ENCODE data around the gene INVS.
"Not testable (repeated sequence)": the region's sequence is repeated elsewhere in the genome, so short reads cannot be mapped to it uniquely, and the experiment has no call there.

INVS gene

DNA sequence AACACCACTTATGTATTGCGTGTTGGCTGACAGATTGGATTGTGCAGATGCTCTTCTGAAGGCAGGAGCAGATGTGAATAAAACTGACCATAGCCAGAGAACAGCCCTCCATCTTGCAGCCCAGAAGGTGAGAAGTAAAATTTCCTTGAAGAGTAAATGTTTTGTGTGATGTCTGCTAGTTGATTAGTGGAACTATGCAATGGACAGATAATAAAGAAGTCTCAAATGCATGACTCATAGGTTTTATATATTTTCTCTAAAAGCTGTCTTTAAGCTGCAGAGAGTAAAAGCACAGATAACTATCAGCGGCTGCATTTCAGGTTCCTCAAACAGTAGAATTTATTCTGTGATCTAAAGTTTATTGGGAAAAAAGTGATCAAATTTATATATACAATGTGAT is 27.4 kb downstream of the INVS start:
- no peak for DNase-seq (ENCODE audit: low read depth)

GRCh38 chr9:100129772-100130171 is 30.7 kb downstream of the INVS start:
- no peak for DNase-seq (ENCODE audit: low read depth)

DNA sequence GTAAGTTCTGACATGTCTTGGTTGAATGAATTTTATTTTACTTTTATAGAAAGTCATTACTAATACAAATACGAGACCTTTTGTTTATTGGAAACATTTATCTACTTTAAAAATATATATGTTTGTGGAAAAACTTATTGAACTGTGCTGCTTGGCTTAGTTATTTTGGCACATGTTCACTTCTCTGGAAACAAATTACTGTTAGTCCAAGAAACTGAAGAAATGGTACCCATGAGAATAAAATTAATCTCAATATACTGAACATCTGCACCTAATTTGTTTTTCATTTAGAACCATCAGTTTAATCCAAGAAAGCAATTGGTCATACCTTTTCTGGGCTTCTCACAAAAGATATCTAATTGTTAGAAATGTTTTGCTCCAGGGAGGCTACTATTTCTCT is 32.2 kb downstream of the INVS start:
- no peak for DNase-seq (ENCODE audit: low read depth)

DNA sequence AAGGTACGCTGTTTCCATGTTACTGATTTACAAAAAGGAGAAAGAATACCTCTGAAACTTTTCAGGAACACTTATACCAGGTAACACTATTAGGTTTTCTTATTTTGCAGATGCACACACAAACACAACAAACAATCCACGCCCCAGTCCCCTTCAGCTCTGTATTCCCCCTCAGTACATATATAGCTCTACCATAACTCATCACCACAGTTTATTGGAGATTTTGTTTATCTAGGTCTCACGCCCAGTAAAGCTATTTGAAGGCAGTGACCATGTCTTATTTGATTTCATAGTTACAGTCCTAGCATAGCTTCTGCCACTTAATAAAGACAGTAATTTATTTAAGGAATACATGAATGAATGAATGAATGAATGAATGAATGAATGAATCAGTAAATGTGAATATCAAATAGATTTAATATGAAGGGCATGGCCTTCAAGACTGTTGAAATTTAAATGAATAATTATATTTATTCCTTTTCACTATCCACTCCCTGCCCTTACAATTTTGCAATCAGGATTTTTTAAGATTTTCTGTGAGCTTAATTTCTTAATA is 32.9 kb downstream of the INVS start:
- DNase-seq (ENCODE audit: low read depth): no peak

DNA sequence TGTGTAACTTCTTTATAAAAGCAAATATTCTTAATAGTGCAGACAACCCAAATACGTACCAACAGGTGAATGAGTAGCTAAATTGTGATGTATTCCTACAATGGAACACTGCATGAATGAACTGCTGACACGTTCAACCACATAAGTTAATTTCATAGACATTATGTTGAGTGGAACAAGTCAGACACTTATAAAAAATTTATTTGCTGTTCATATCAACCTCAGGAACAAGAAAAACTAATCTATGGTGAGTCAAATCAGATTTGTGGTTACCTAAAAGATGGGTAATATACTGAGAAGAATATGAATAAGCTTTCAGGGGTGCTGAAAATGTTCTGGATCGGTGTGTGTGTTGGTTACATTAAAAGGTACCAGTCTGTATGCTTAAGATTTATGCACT is 35.7 kb downstream of the INVS start:
- DNase-seq (ENCODE audit: low read depth): no peak

- DNase-seq (ENCODE audit: low read depth): not testable (repeated sequence)
Observed at GRCh38 chr9:100136799-100137198, 37.8 kb downstream of the INVS start.

DNA sequence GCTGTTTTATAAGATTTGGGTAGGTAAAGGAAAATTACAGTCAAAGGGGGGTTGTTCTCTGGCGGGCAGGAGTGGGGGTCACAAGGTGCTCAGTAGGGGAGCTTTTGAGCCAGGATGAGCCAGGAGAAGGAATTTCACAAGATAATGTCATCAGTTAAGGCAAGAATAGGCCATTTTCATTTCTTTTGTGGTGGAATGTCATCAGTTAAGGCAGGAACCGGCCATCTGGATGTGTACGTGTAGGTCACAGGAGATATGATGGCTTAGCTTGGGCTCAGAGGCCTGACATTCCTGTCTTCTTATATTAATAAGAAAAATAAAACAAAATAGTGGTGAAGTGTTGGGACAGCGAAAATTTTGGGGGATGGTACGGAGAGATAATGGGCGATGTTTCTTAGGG is 41.3 kb downstream of the INVS start:
- DNase-seq (ENCODE audit: low read depth): not testable (repeated sequence)

DNA sequence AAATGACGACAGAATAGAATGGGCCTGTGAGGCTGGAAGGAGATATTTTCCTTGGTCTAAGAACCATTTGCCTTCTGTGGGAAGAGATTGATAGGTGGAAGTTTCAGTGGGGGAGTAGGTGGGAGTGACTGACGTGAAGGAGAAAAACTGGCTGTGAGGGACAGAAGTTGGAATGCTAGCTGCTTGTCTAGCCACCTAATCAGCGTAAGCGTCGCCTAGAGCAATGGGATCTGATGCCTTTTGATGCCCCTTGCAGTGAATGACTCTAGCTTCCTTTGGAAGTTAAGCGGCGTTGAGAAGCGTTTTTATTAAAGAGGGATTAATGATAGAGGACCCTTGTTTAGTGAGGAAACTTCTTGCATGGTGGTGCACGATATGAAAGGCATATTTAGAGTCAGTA is 42.8 kb downstream of the INVS start:
- not testable (repeated sequence) for DNase-seq (ENCODE audit: low read depth)

DNA sequence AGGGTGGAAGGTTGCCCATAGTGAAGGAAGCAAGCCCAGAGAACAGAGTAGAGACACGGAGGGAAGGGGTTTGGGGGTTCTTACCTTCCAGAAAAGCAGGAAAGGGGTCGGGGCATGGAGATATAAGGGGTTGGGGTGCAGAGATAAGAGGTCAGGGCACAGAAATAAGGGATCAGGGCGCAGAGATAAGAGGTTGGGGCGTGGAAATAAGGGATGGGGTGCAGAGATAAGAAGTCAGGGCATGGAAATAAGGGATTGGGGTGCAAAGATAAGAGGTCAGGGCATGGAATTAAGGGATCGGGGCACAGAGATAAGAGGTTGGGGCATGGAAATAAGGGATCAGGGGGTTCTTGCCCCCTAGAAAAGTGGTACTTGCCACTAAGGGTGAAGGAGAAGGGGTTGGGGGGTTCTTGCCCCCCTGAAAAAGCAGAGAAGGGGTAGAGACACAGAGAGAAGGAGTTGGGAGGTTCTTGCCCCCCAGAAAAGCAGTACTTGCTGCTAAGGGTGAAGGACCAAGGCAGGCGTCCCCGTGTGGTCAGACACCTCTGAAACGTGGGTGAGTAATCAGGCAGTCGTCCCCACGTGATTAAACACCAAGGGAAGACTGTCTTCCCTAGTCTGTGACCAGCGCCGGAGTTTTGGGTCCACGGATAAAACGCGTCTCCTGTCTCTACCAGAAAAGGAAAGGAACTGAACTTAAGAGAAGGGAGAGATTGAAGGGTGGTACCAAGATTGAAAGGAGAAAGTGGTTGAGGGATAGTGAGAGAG is 46.3 kb downstream of the INVS start:
- not testable (repeated sequence) for DNase-seq (ENCODE audit: low read depth)

- DNase-seq (ENCODE audit: low read depth): not testable (repeated sequence)
Observed at GRCh38 chr9:100145976-100146375, 46.9 kb downstream of the INVS start.

DNA sequence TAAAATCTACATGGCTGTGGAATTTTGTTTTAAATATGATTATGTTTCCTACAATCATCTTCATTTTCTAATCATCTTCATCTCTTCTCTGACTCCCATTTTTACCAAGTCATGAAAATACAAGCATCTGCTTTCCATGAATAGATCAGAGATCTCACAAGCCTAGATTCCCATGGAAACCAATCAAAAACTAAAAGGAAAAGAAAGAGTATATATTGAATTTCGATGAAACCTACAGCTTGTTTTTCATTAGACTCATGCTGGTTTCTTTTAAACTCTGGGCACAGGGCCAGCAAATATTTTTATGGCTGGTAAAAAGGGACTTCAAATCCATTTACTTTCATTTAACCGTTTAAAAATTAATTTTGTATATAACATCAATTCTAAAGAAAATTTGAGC is 51.2 kb downstream of the INVS start:
- no peak for DNase-seq (ENCODE audit: low read depth)

DNA sequence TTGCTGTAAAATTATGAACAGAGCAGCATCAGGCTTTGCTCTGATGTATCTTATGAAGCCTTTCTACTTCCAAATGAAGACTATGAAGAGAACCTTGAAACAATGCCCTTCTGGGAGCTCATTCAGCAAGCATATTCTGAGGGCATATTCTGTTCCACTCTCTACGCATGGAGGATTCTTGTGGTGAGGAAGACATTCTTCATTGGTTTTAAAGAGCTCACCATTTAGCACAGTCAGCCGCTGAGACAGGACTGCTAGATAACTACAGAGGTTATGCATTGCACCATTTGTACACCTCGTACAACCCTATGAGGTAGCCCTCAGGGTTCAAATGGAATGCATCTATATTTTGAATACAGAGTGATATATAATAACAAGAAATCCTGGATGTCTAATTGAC is 61.0 kb downstream of the INVS start:
- DNase-seq (ENCODE audit: low read depth): no peak

- no peak for DNase-seq (ENCODE audit: low read depth)
Observed at GRCh38 chr9:100167176-100167575, 68.1 kb downstream of the INVS start.

- no peak for DNase-seq (ENCODE audit: low read depth)
Observed at GRCh38 chr9:100167915-100168654, 69.0 kb downstream of the INVS start.

DNA sequence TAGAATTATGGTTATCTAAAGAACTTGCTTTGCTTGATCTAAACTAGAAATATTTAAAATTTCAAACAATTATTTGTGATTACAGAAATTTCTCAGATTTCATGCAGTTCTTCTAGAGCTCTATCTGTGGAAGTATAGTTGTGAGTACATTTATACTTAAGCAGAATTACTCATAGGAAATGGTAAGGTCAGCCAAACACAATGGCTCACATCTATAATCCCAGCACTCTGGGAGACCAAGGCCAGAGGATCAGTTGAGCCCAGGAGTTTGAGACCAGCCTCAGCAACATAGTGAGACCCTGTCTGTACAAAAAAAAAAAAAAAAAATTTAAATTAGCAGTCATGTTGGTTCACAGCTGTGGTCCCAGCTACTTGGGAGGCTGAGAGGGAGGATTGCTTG is 71.0 kb downstream of the INVS start:
- DNase-seq (ENCODE audit: low read depth): no peak

DNA sequence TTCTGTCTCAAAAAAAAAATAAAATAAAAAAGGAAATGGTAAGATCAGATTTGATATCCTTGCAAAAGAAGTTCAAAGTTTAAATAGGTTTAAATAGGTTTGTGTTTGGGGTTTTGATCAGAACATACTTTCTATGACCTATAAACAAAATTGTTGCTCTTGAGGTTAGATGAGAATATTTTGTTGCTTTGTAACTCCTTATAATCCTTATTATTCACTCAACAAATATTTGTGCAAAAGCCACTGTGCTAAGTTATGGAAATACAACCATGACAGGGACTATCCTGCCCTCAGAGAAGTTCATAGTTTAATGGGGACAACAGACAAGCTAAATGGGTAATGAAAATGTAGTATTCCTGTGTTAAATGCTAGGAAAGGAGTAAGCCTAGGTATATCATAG is 71.5 kb downstream of the INVS start:
- DNase-seq (ENCODE audit: low read depth): no peak

DNA sequence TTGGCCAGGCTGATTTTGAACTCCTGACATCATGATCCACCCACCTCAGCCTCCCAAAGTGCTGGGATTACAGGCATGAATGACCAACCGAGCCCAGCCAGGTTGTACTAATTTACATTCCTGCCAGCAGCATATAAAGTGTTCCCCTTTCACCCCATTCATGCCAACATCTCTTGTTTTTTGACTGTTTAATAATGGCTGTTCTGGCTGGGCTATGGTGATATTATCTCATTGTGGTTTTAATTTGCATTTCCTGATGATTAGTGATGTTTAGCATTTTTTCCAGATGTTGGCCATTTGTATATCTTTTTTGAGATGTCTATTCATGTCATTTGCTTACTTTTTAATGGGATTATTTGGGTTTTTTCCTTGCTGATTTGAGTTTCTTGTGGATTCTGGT is 87.3 kb downstream of the INVS start:
- DNase-seq (ENCODE audit: low read depth): no peak

- DNase-seq (ENCODE audit: low read depth): no peak
Observed at GRCh38 chr9:100190339-100190738, 91.3 kb downstream of the INVS start.

GRCh38 chr9:100191264-100191663 is 92.2 kb downstream of the INVS start:
- no peak for DNase-seq (ENCODE audit: low read depth)

DNA sequence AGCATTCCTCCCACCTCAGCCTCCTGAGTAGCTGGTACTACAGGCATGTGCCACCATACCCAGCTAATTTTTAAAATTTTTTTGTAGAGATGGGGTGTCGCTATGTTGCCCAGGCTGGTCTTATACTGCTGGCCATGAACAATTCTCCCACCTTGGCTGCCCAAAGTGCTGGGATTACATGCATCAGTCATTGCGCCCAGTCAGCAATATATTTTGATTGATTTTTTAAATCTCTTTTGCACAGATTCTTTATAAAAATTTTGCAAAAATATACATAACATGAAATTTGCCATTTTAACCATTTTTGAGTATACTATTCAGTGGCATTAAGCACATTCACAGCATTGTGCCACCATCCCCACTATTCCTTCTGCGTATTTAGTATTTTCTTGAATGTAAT is 94.0 kb downstream of the INVS start:
- no peak for DNase-seq (ENCODE audit: low read depth)

DNA sequence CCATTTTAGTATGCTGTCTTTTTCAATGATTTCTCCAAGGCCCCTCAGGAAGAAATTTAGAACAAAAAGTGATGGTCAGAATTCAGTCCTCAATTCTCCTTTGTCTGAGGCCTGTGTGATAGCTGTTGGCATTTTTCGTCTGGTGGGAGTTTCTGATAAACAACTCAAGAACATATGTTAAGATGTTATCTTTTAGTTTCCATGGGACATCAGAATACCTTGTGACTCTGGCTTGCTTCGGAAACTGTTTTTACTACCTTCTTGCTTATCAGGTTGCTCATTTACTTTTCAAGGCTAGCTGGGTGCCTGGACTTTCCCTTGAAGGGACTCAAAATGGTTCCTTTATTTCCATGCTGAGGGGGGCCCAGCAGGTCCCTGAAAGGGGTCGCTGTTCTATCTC is 97.2 kb downstream of the INVS start:
- DNase-seq (ENCODE audit: low read depth): no peak

- DNase-seq (ENCODE audit: low read depth): no peak
Observed at GRCh38 chr9:100196828-100197227, 97.8 kb downstream of the INVS start.

GRCh38 chr9:100197553-100197952 is 98.5 kb downstream of the INVS start:
- DNase-seq (ENCODE audit: low read depth): no peak
